ENCODE results near the gene ICAM3.

Gene ICAM3

GRCh38 chr19:10329555-10329954 lies 9.9 kb downstream of the ICAM3 start:
- Histone ChIP-seq H3K36me3 (ENCODE audit: insufficient read depth, low read depth, low read length) (peaks cover 67% of the 10 kb centered on the region), H3K4me1 (ENCODE audit: insufficient read depth, low read length) (no peaks in the 10 kb centered on the region), H3K9ac (ENCODE audit: low read depth, low read length) (no peak overlapping the region), H3K27me3 (ENCODE audit: insufficient read depth, low read length) (peaks cover 6% of the 10 kb centered on the region), H3K9me3 (ENCODE audit: insufficient read depth, low read depth, low read length) (no peaks in the 10 kb centered on the region), H3K4me3 (ENCODE audit: low read length) (no peak overlapping the region), H3K27ac (ENCODE audit: low read length) (no peak overlapping the region)

DNA sequence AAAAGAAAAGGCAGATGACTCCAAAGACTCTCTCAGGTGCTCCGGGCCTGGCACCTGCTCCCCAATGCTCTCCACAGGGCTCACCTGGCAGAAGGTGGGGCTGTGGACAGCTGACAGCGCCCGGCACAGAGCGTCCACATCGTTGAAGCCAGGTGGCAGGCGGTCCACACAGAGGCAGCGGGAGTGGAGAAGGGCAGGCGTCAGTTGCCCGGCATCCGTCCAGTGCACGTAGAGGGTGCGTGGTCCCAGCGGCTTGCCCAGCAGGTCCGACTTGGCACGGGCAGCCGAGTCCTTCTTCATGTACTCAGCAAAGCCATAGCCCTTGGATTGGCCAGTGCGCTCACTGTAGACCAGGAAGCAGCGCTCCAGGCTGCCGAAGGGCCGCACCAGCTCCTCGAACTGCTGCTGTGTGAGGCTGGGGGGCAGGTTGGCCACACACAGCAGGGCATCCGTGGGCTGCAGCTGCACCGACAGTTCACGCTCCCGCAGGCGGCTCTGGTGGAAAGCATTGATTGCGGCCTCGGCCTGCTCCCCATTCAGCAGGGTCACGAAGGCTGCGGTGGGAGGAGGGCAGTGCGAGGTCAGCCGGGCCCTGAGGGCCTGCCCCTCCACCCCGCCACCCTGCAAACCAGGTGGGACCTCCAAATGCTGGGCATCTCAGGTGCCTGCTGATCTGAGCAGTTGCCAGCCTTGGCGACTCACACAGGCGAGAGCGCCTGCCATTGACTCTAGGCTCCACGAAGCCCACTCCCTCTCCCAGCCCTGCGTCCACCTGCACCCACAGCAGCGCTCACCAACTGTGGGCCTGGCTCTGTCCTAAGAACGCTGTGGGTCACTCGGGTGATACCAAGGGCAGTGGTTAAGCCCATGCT lies 10.6 kb downstream of the ICAM3 start:
- Histone ChIP-seq H3K27me3 (ENCODE audit: insufficient read depth, low read length) (no peaks in the 10 kb centered on the region), H3K36me3 (ENCODE audit: insufficient read depth, low read depth, low read length) (peaks cover 75% of the 10 kb centered on the region), H3K27ac (ENCODE audit: low read length) (no peak overlapping the region), H3K4me3 (ENCODE audit: low read length) (no peak overlapping the region), H3K9ac (ENCODE audit: low read depth, low read length) (no peak overlapping the region), H3K4me1 (ENCODE audit: insufficient read depth, low read length) (no peaks in the 10 kb centered on the region), H3K9me3 (ENCODE audit: insufficient read depth, low read depth, low read length) (no peaks in the 10 kb centered on the region)

GRCh38 chr19:10327793-10328192 lies 11.6 kb downstream of the ICAM3 start:
- Histone ChIP-seq H3K36me3 (ENCODE audit: insufficient read depth, low read depth, low read length) (peaks cover 83% of the 10 kb centered on the region), H3K4me3 (ENCODE audit: low read length) (no peak overlapping the region), H3K9ac (ENCODE audit: low read depth, low read length) (no peak overlapping the region), H3K27me3 (ENCODE audit: insufficient read depth, low read length) (no peaks in the 10 kb centered on the region), H3K9me3 (ENCODE audit: insufficient read depth, low read depth, low read length) (no peaks in the 10 kb centered on the region), H3K4me1 (ENCODE audit: insufficient read depth, low read length) (no peaks in the 10 kb centered on the region), H3K27ac (ENCODE audit: low read length) (no peak overlapping the region)

- no peaks in the 10 kb centered on the region for H3K9me3 ChIP-seq (ENCODE audit: insufficient read depth, low read depth, low read length)
- H3K27me3 ChIP-seq (ENCODE audit: insufficient read depth, low read length): no peaks in the 10 kb centered on the region
- H3K4me3 ChIP-seq (ENCODE audit: low read length): no peak overlapping the region
- no peak overlapping the region for H3K27ac ChIP-seq (ENCODE audit: low read length)
- H3K36me3 ChIP-seq (ENCODE audit: insufficient read depth, low read depth, low read length): peaks cover 94% of the 10 kb centered on the region
- H3K4me1 ChIP-seq (ENCODE audit: insufficient read depth, low read length): no peaks in the 10 kb centered on the region
- no peak overlapping the region for H3K9ac ChIP-seq (ENCODE audit: low read depth, low read length)
Observed at GRCh38 chr19:10325732-10326131, 13.7 kb downstream of the ICAM3 start.

- no peak overlapping the region for H3K9ac ChIP-seq (ENCODE audit: low read depth, low read length)
- no peaks in the 10 kb centered on the region for H3K4me1 ChIP-seq (ENCODE audit: insufficient read depth, low read length)
- H3K4me3 ChIP-seq (ENCODE audit: low read length): no peak overlapping the region
- H3K36me3 ChIP-seq (ENCODE audit: insufficient read depth, low read depth, low read length): peaks cover 87% of the 10 kb centered on the region
- no peaks in the 10 kb centered on the region for H3K27me3 ChIP-seq (ENCODE audit: insufficient read depth, low read length)
- no peaks in the 10 kb centered on the region for H3K9me3 ChIP-seq (ENCODE audit: insufficient read depth, low read depth, low read length)
- H3K27ac ChIP-seq (ENCODE audit: low read length): no peak overlapping the region
Observed at GRCh38 chr19:10321874-10322835, 17.3 kb downstream of the ICAM3 start.

- no peak overlapping the region for H3K9ac ChIP-seq (ENCODE audit: low read depth, low read length)
- no peak overlapping the region for H3K4me3 ChIP-seq (ENCODE audit: low read length)
- H3K9me3 ChIP-seq (ENCODE audit: insufficient read depth, low read depth, low read length): no peaks in the 10 kb centered on the region
- no peak overlapping the region for H3K27ac ChIP-seq (ENCODE audit: low read length)
- peaks cover 80% of the 10 kb centered on the region for H3K36me3 ChIP-seq (ENCODE audit: insufficient read depth, low read depth, low read length)
- no peaks in the 10 kb centered on the region for H3K27me3 ChIP-seq (ENCODE audit: insufficient read depth, low read length)
- H3K4me1 ChIP-seq (ENCODE audit: insufficient read depth, low read length): no peaks in the 10 kb centered on the region
Observed at GRCh38 chr19:10321417-10321797, 18.0 kb downstream of the ICAM3 start.

DNA sequence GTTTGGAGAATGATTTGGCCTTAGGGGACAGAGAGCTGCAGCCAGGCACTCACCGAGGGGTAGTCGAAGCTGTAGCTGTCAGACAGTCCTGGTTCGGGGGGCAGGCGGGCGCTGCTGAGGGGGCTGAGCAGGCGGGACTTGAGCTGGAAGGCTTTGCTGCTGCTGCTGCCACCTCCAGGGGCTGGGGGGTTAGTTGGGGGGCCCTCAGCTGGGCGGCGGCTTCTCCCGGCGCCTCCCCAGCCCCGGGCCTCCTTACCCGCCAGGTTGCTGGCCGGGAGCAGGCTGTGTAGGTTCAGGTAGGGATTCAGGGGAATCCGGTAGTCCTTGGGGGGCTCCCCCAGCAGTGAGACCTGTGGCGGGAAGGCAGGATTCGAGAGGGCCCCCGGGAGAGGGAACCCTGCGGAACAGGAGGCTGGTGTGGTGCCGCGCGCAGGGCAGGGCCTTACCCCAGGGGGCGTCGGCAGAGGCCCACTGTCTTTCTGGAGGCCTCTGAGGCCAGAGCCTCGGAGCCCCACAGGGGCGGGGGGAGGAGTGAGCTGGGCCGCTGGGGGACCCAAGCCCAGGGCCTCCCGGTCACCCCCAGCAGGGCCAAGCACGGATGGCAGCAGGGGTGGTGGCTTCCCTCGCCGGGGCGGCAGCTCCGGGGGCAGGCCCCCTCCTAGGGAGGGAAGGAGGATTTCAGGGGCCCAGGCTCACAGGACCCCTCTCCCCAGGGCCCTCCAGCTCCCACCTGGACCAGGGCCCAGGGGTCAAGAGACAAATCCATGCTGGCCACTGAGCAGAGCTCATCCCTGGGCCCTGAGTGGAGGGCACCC lies 18.6 kb downstream of the ICAM3 start:
- Histone ChIP-seq H3K9me3 (ENCODE audit: insufficient read depth, low read depth, low read length) (no peaks in the 10 kb centered on the region), H3K36me3 (ENCODE audit: insufficient read depth, low read depth, low read length) (peaks cover 75% of the 10 kb centered on the region), H3K4me3 (ENCODE audit: low read length) (no peak overlapping the region), H3K27me3 (ENCODE audit: insufficient read depth, low read length) (no peaks in the 10 kb centered on the region), H3K27ac (ENCODE audit: low read length) (no peak overlapping the region), H3K9ac (ENCODE audit: low read depth, low read length) (no peak overlapping the region), H3K4me1 (ENCODE audit: insufficient read depth, low read length) (no peaks in the 10 kb centered on the region; the same call in 1 of the 2 replicates)

GRCh38 chr19:10318807-10319682 lies 20.4 kb downstream of the ICAM3 start:
- H3K4me1 ChIP-seq (ENCODE audit: insufficient read depth, low read length): no peaks in the 10 kb centered on the region; the same call in 1 of the 2 replicates
- H3K27ac ChIP-seq (ENCODE audit: low read length): no peak overlapping the region
- H3K9me3 ChIP-seq (ENCODE audit: insufficient read depth, low read depth, low read length): no peaks in the 10 kb centered on the region
- peaks cover 58% of the 10 kb centered on the region for H3K36me3 ChIP-seq (ENCODE audit: insufficient read depth, low read depth, low read length)
- no peak overlapping the region for H3K4me3 ChIP-seq (ENCODE audit: low read length)
- H3K9ac ChIP-seq (ENCODE audit: low read depth, low read length): no peak overlapping the region
- H3K27me3 ChIP-seq (ENCODE audit: insufficient read depth, low read length): no peaks in the 10 kb centered on the region

GRCh38 chr19:10317857-10318462 lies 21.5 kb downstream of the ICAM3 start:
- no peaks in the 10 kb centered on the region; the same call in 1 of the 2 replicates for H3K4me1 ChIP-seq (ENCODE audit: insufficient read depth, low read length)
- no peaks in the 10 kb centered on the region for H3K9me3 ChIP-seq (ENCODE audit: insufficient read depth, low read depth, low read length)
- no peak overlapping the region for H3K27ac ChIP-seq (ENCODE audit: low read length)
- H3K36me3 ChIP-seq (ENCODE audit: insufficient read depth, low read depth, low read length): peaks cover 49% of the 10 kb centered on the region
- H3K4me3 ChIP-seq (ENCODE audit: low read length): no peak overlapping the region
- no peak overlapping the region for H3K9ac ChIP-seq (ENCODE audit: low read depth, low read length)
- H3K27me3 ChIP-seq (ENCODE audit: insufficient read depth, low read length): no peaks in the 10 kb centered on the region

DNA sequence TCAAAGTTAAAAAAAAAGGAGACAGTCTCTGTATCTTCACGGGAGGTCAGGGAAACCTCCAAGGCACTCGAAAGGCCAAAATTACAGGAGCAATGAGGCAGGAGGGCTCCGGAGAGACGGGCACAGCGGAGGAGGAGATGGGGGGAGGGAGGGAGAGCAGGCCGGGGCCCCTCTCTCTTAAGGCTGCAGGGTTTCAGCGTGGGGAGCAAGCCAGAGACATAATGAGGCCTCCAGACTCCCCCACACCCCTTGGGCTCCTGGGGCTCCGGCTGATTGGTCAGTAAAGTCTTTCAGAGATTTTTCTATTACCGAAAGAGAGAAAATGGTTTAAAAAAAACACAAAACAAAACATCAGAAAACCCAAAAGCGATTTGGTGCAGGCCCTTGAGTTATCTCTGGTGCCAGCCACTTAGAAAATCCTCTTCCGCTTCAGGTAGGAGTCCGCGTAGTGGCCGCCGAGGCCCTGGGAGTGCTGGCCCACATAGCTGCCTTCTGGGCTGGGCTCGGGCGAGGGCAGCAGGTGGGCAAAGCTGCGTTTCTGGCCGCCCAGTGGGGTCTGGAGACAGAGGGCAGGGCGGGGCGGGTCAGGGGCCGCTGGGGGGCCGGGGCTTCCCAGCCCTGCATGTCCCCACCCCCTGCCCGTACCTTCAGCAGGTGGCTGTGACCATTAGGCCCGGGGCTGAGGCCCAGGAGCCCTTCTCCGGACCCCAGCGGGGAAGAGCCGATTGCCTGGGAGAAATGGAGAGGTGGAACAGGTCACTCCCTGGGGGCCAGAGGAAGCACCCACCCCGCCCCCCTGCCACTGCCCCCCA lies 22.2 kb downstream of the ICAM3 start:
- H3K4me3 ChIP-seq (ENCODE audit: low read length): no peak overlapping the region
- peaks cover 42% of the 10 kb centered on the region for H3K36me3 ChIP-seq (ENCODE audit: insufficient read depth, low read depth, low read length)
- H3K9me3 ChIP-seq (ENCODE audit: insufficient read depth, low read depth, low read length): no peaks in the 10 kb centered on the region
- H3K4me1 ChIP-seq (ENCODE audit: insufficient read depth, low read length): no peaks in the 10 kb centered on the region; the same call in 1 of the 2 replicates
- no peaks in the 10 kb centered on the region for H3K27me3 ChIP-seq (ENCODE audit: insufficient read depth, low read length)
- no peak overlapping the region for H3K9ac ChIP-seq (ENCODE audit: low read depth, low read length)
- H3K27ac ChIP-seq (ENCODE audit: low read length): no peak overlapping the region
